ENCODE results near the gene ZNF443.
"Not testable (repeated sequence)": the region's sequence is repeated elsewhere in the genome, so short reads cannot be mapped to it uniquely, and the experiment has no call there.

DNA sequence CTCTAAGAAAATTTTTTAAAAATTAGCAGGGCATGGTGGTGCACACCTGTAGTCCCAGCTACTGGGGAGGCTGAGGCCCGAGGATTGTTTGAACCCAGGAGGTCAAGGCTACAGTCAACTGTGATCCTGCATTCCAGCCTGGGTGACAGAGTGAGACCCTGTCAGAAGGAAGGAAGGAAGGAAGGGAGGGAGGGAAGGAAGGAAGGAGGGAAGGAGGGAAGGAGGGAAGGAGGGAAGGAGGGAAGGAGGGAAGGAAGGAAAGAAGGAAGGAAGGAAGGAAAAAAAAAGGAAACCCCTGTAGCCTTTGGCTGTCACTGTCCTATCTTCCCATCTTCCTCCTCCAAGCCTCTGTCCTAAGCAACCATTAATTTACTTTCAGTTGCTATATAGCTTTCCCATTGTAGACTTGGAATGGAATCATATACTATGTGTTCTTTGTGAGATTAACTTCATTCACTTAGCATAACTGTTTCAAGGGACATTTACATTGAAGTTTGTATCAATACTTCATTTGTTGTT, 45.5 kb upstream of the ZNF443 start:
- TF ChIP-seq, protein P1, sequence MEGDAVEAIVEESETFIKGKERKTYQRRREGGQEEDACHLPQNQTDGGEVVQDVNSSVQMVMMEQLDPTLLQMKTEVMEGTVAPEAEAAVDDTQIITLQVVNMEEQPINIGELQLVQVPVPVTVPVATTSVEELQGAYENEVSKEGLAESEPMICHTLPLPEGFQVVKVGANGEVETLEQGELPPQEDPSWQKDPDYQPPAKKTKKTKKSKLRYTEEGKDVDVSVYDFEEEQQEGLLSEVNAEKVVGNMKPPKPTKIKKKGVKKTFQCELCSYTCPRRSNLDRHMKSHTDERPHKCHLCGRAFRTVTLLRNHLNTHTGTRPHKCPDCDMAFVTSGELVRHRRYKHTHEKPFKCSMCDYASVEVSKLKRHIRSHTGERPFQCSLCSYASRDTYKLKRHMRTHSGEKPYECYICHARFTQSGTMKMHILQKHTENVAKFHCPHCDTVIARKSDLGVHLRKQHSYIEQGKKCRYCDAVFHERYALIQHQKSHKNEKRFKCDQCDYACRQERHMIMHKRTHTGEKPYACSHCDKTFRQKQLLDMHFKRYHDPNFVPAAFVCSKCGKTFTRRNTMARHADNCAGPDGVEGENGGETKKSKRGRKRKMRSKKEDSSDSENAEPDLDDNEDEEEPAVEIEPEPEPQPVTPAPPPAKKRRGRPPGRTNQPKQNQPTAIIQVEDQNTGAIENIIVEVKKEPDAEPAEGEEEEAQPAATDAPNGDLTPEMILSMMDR (conservative IDR thresholded peaks at IDR 0.05; ENCODE audit: low read depth, low read length), result not testable (repeated sequence)
- TF ChIP-seq EZH2 (IDR thresholded peaks at IDR 0.05; ENCODE audit: low read length, unreplicated experiment), result not testable (repeated sequence)
